Measurements from ENCODE around the gene CCSER1. TPM values are rescaled to one million over a fixed set of nuclear protein-coding genes. Genes with fewer than 3 reads are reported as not detected.

The CCSER1 gene
- total and polyA plus RNA-seq, 2 of the 8 experiments (the other 6 are each of a cell fraction or from before 2014, with no cell fraction given) = 0.26 to 0.84 TPM

- TF ChIP-seq, protein P1, sequence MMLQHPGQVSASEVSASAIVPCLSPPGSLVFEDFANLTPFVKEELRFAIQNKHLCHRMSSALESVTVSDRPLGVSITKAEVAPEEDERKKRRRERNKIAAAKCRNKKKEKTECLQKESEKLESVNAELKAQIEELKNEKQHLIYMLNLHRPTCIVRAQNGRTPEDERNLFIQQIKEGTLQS (IDR thresholded peaks at IDR 0.05; ENCODE audit: insufficient read depth, low read depth, low read length) = no peak
- TF ChIP-seq YY1 (IDR thresholded peaks at IDR 0.05; ENCODE audit: low read depth, low read length) (no peak), SP4 (IDR thresholded peaks at IDR 0.05; ENCODE audit: low read length) (no peak)
Observed at GRCh38 chr4:90543419-90544170, 416.4 kb downstream of the CCSER1 start (continued).
